ENCODE results near the gene DOCK1. TPM values are rescaled to one million over a fixed set of nuclear protein-coding genes. Genes with fewer than 3 reads are reported as not detected.

Gene DOCK1
- total RNA-seq, 1 experiment from 2014 or later = not detected

DNA sequence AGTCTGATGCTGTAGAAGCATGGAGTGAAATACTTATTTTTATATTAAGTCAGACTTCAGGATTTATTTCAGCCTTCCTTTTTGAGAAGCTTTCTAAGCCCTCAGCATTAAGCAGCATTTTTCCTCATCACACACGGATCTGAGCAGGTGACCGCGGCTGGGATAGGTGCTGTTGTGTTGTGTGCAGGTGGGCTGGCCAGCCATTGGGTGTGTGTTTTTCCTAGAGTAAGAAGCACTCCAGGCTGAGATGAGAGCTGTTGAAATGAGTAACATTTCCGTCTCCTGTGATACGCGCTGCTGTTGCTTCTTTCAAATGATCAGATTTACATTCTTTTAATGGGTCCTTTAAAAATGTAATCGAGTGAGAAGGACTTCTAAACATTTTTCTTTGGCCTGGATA lies 227.2 kb downstream of the DOCK1 start:
- Histone ChIP-seq H3K4me3 (ENCODE audit: low read length) (no peak overlapping the region), H3K9me3 (ENCODE audit: low read length) (no peaks in the 10 kb centered on the region), H4K20me1 (ENCODE audit: insufficient read depth, low read depth, low read length) (no peaks in the 10 kb centered on the region), H3K9ac (ENCODE audit: low read length) (no peak overlapping the region), H3K36me3 (ENCODE audit: insufficient read depth, low read length) (no peaks in the 10 kb centered on the region), H3K4me2 (ENCODE audit: low read depth, low read length, poor library complexity, severe bottlenecking) (no peak overlapping the region), H3K27ac (ENCODE audit: low read length) (no peak overlapping the region), H3K79me2 (ENCODE audit: low read length) (no peaks in the 10 kb centered on the region), H3K4me1 (ENCODE audit: low read length) (no peaks in the 10 kb centered on the region), H3K27me3 (ENCODE audit: low read length) (no peaks in the 10 kb centered on the region), H3K9me2 (replicated peaks; ENCODE audit: insufficient read depth, low read length) (no peaks in the 10 kb centered on the region), H2AFZ (ENCODE audit: low read length) (no peak overlapping the region)
- DNase-seq = no peak

DNA sequence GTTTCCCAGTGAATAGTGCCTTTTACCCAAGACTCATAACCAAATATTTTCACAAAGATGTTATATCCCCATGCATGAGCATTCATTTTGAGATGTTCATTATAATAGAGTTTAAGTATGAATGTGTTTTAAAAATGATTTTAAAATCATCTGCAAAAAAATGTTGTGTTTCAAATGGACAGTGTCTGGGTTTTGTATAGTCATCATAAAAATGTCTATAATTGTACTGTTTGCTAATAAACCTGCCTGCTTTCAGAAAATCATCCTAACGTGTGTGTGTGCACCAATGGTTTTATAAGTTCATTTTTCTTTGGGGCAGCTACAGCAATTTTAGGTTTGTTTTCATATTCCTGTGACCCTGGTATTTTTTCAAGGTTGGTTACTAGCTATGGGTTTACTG lies 228.0 kb downstream of the DOCK1 start:
- Histone ChIP-seq H3K27me3 (ENCODE audit: low read length) (no peaks in the 10 kb centered on the region), H3K9me2 (replicated peaks; ENCODE audit: insufficient read depth, low read length) (no peaks in the 10 kb centered on the region), H2AFZ (ENCODE audit: low read length) (no peak overlapping the region), H3K36me3 (ENCODE audit: insufficient read depth, low read length) (no peaks in the 10 kb centered on the region), H3K4me2 (ENCODE audit: low read depth, low read length, poor library complexity, severe bottlenecking) (no peak overlapping the region), H3K4me1 (ENCODE audit: low read length) (no peaks in the 10 kb centered on the region), H3K4me3 (ENCODE audit: low read length) (no peak overlapping the region), H3K79me2 (ENCODE audit: low read length) (no peaks in the 10 kb centered on the region), H4K20me1 (ENCODE audit: insufficient read depth, low read depth, low read length) (no peaks in the 10 kb centered on the region), H3K9me3 (ENCODE audit: low read length) (no peaks in the 10 kb centered on the region), H3K9ac (ENCODE audit: low read length) (no peak overlapping the region), H3K27ac (ENCODE audit: low read length) (no peak overlapping the region)
- no peak for DNase-seq

DNA sequence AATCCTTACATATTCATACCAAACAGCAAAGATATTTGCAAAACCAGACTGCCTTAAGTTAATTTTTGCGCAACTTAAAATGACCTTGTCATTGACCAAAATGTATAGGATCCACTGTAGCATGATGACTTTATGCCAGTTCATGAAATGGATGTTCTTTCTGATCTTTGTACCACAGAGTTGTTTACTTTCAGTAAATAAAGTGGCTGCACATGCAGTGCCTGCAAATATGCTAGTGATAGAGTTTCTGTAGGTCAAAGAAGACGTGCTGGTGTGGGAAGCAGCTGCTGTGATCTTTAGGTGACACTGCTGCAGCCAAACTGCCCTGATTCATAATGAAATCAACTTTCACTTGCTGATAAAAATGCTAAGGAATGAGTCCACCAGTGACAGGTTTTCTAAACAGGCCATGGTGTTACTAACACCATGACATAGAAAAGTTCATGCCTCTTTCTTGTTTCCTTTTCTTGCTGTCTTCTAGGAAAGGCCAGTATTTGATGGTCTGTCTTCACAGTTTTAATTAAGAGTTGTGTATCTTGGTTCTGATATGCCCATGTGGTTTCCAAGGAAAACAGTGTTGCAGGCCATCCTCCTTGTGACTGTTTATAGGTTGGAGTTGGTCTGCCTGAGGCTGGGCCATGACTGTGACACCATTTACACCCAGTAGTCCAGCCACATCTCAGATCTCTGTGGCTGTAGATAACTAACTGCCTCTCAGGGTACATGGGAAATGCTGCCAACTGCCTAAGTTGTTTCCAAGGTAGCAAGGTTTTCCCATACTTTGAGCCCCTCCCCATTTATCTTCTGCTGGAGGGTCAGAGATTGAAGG lies 228.7 kb downstream of the DOCK1 start:
- Histone ChIP-seq H3K27me3 (ENCODE audit: low read length) (no peaks in the 10 kb centered on the region), H3K4me1 (ENCODE audit: low read length) (no peaks in the 10 kb centered on the region), H3K4me3 (ENCODE audit: low read length) (no peak overlapping the region), H3K27ac (ENCODE audit: low read length) (no peak overlapping the region), H3K4me2 (ENCODE audit: low read depth, low read length, poor library complexity, severe bottlenecking) (no peak overlapping the region), H3K36me3 (ENCODE audit: insufficient read depth, low read length) (no peaks in the 10 kb centered on the region), H3K79me2 (ENCODE audit: low read length) (no peaks in the 10 kb centered on the region), H4K20me1 (ENCODE audit: insufficient read depth, low read depth, low read length) (no peaks in the 10 kb centered on the region), H3K9me3 (ENCODE audit: low read length) (no peaks in the 10 kb centered on the region), H2AFZ (ENCODE audit: low read length) (no peak overlapping the region), H3K9ac (ENCODE audit: low read length) (no peak overlapping the region), H3K9me2 (replicated peaks; ENCODE audit: insufficient read depth, low read length) (no peaks in the 10 kb centered on the region)
- DNase-seq = no peak

DNA sequence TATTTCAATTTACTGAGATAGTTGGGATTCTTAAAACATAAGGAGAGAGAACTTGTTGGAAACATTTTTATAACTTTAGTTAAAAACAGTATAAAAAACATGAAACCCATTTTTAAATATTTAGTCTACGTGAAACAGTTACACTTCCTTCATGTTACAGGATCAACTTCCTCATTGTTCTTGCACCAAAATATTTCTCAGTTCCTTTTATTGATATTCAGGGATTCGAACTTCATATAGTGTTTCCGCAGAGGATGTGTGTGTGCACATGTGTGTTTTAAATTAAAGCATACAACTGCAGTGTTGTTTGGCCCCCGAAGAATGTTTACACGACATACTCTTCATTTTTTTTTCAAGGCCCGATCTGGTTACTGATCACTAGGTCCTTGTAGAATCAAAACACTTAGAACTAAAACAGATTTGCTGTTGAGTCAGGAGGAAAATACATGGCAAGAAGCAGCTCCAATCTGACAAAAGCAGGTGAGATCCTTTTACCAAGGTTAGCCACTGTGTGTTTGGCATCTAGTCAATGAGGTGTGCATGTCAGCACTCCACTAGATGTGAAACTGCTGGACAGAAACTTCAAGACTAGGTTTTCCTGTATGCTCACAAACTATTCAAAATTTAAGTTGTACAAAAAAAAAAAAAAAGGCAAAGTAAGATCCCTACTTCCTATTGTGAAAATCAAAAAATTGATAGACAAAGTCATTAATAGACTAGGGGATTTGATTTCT lies 230.8 kb downstream of the DOCK1 start:
- no peaks in the 10 kb centered on the region for H3K36me3 ChIP-seq (ENCODE audit: insufficient read depth, low read length)
- H2AFZ ChIP-seq (ENCODE audit: low read length) = no peak overlapping the region
- H3K4me2 ChIP-seq (ENCODE audit: low read depth, low read length, poor library complexity, severe bottlenecking) = no peak overlapping the region
- H3K79me2 ChIP-seq (ENCODE audit: low read length) = no peaks in the 10 kb centered on the region
- H3K27ac ChIP-seq (ENCODE audit: low read length) = no peak overlapping the region
- no peaks in the 10 kb centered on the region for H3K27me3 ChIP-seq (ENCODE audit: low read length)
- no peaks in the 10 kb centered on the region for H3K9me2 ChIP-seq (replicated peaks; ENCODE audit: insufficient read depth, low read length)
- DNase-seq = no peak
- no peak overlapping the region for H3K9ac ChIP-seq (ENCODE audit: low read length)
- H3K4me1 ChIP-seq (ENCODE audit: low read length) = no peaks in the 10 kb centered on the region
- H3K9me3 ChIP-seq (ENCODE audit: low read length) = no peaks in the 10 kb centered on the region
- H4K20me1 ChIP-seq (ENCODE audit: insufficient read depth, low read depth, low read length) = no peaks in the 10 kb centered on the region
- H3K4me3 ChIP-seq (ENCODE audit: low read length) = no peak overlapping the region

DNA sequence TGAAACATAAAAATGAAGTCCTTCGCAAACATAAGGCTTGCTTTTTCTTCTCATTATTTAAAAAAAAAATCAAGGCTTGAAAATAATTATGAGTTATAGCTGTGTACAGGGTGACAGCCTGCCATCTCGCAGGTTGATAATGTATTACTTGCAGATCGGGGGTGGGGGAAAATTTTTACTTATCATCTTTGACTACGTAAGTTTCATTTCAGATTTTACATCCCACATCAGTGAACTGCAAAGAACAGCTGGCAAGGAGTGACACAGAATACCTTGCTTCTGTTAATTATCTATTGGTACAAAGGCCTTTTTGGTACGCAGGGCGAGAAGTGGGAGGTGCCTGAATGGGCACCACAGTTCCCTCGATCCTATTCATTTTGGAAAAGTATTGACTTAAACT lies 232.2 kb downstream of the DOCK1 start:
- H3K4me2 ChIP-seq (ENCODE audit: low read depth, low read length, poor library complexity, severe bottlenecking) = no peak overlapping the region

DNA sequence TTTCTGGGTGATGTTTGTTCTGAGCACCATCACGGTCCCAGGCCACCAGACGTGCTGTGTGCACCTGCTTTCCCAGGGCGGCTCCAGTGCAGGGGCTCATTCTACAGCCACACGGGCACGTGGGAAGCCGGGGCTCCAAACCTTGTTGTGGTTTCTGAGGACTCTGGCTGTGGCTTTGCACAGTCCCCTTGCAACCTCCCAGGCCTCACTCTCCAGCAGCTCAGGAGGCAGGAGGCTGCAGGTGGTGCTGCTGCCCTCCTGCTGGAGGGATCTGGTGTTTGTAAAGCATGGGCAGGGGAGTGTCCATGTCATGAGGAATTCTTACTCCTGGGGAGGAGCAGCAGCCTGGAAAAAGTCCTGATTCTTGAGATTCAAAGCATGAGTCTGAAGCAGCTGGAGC lies 236.9 kb downstream of the DOCK1 start:
- Histone ChIP-seq H2AFZ (ENCODE audit: low read length) (no peak overlapping the region), H3K9ac (ENCODE audit: low read length) (no peak overlapping the region), H3K9me2 (replicated peaks; ENCODE audit: insufficient read depth, low read length) (no peaks in the 10 kb centered on the region), H3K36me3 (ENCODE audit: insufficient read depth, low read length) (no peaks in the 10 kb centered on the region), H3K27me3 (ENCODE audit: low read length) (no peaks in the 10 kb centered on the region), H3K27ac (ENCODE audit: low read length) (no peak overlapping the region), H4K20me1 (ENCODE audit: insufficient read depth, low read depth, low read length) (no peaks in the 10 kb centered on the region), H3K4me2 (ENCODE audit: low read depth, low read length, poor library complexity, severe bottlenecking) (no peak overlapping the region), H3K4me3 (ENCODE audit: low read length) (no peak overlapping the region), H3K79me2 (ENCODE audit: low read length) (no peaks in the 10 kb centered on the region), H3K9me3 (ENCODE audit: low read length) (no peaks in the 10 kb centered on the region), H3K4me1 (ENCODE audit: low read length) (no peaks in the 10 kb centered on the region)
- no peak for DNase-seq

More for the DNA sequence above, 232.2 kb downstream of the DOCK1 start:
- no peak overlapping the region for H3K27ac ChIP-seq (ENCODE audit: low read length)
- no peaks in the 10 kb centered on the region for H4K20me1 ChIP-seq (ENCODE audit: insufficient read depth, low read depth, low read length)
- no peaks in the 10 kb centered on the region for H3K9me3 ChIP-seq (ENCODE audit: low read length)
- H2AFZ ChIP-seq (ENCODE audit: low read length) = no peak overlapping the region
- no peaks in the 10 kb centered on the region for H3K4me1 ChIP-seq (ENCODE audit: low read length)
- no peaks in the 10 kb centered on the region for H3K79me2 ChIP-seq (ENCODE audit: low read length)
- H3K9ac ChIP-seq (ENCODE audit: low read length) = no peak overlapping the region
- no peaks in the 10 kb centered on the region for H3K36me3 ChIP-seq (ENCODE audit: insufficient read depth, low read length)
- H3K27me3 ChIP-seq (ENCODE audit: low read length) = no peaks in the 10 kb centered on the region
- no peaks in the 10 kb centered on the region for H3K9me2 ChIP-seq (replicated peaks; ENCODE audit: insufficient read depth, low read length)
- no peak overlapping the region for H3K4me3 ChIP-seq (ENCODE audit: low read length)
- DNase-seq = no peak

DNA sequence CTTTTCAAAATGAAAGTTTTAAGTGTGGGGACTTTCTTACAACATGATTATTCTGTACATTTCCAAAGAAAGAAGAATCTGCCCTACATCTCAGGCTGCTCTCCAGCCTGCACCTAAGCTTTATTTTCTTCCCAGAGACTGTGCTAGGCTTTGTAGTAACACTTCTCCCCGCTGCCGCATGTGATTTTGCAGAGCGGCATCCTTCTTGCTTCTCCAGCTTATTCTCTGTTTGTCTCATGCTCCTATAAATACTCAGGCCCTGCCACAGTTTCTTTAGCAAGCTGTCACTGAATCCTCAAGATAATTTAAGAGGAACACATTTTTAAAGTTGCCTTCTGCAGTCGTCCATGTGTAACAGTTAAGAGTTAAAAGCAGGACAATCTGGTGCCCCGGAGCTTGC lies 237.6 kb downstream of the DOCK1 start:
- H3K9me3 ChIP-seq (ENCODE audit: low read length) = no peaks in the 10 kb centered on the region
- no peak overlapping the region for H3K4me2 ChIP-seq (ENCODE audit: low read depth, low read length, poor library complexity, severe bottlenecking)
- H3K9ac ChIP-seq (ENCODE audit: low read length) = no peak overlapping the region
- no peaks in the 10 kb centered on the region for H3K79me2 ChIP-seq (ENCODE audit: low read length)
- no peaks in the 10 kb centered on the region for H3K36me3 ChIP-seq (ENCODE audit: insufficient read depth, low read length)
- no peaks in the 10 kb centered on the region for H4K20me1 ChIP-seq (ENCODE audit: insufficient read depth, low read depth, low read length)
- no peak for DNase-seq
- no peak overlapping the region for H3K4me3 ChIP-seq (ENCODE audit: low read length)
- H2AFZ ChIP-seq (ENCODE audit: low read length) = no peak overlapping the region
- no peaks in the 10 kb centered on the region for H3K4me1 ChIP-seq (ENCODE audit: low read length)
- no peak overlapping the region for H3K27ac ChIP-seq (ENCODE audit: low read length)
- H3K27me3 ChIP-seq (ENCODE audit: low read length) = no peaks in the 10 kb centered on the region
- H3K9me2 ChIP-seq (replicated peaks; ENCODE audit: insufficient read depth, low read length) = no peaks in the 10 kb centered on the region

DNA sequence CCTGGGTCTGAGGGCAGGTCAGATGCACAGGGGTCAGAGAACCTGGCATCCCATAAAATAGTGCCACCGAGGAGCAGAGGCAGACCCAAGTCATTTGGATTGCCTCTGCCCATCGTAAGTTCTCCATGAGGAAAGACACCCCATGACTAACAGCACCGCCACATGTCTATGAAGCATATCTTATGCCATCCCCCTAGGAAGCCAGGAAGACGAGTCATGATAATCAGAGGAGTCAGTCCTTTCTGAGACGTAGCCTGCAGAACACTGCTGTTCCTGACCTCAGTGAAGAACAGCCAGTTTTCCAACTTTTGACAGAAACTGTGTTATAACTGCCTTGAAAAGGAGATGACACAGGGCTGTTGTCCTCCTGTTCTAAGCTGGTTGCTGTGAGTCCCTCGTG lies 239.9 kb downstream of the DOCK1 start:
- Histone ChIP-seq H3K9me3 (ENCODE audit: low read length) (no peaks in the 10 kb centered on the region), H2AFZ (ENCODE audit: low read length) (no peak overlapping the region), H3K27ac (ENCODE audit: low read length) (no peak overlapping the region), H3K4me2 (ENCODE audit: low read depth, low read length, poor library complexity, severe bottlenecking) (no peak overlapping the region), H3K36me3 (ENCODE audit: insufficient read depth, low read length) (no peaks in the 10 kb centered on the region), H3K27me3 (ENCODE audit: low read length) (no peaks in the 10 kb centered on the region), H3K79me2 (ENCODE audit: low read length) (no peaks in the 10 kb centered on the region), H3K4me1 (ENCODE audit: low read length) (no peaks in the 10 kb centered on the region), H3K9me2 (replicated peaks; ENCODE audit: insufficient read depth, low read length) (no peaks in the 10 kb centered on the region), H3K9ac (ENCODE audit: low read length) (no peak overlapping the region), H4K20me1 (ENCODE audit: insufficient read depth, low read depth, low read length) (no peaks in the 10 kb centered on the region), H3K4me3 (ENCODE audit: low read length) (no peak overlapping the region)
- no peak for DNase-seq

Data from Karpas-422 (cell line).